Measurements from ENCODE around the gene MADCAM1. TPM values are rescaled to one million over a fixed set of nuclear protein-coding genes. Genes with fewer than 3 reads are reported as not detected.

The MADCAM1 gene
- total and polyA plus RNA-seq, 2 of the 8 experiments (the other 6 are each of a cell fraction or from before 2014, with no cell fraction given) = 2.3 to 3.0 TPM

- TF ChIP-seq, protein P1, sequence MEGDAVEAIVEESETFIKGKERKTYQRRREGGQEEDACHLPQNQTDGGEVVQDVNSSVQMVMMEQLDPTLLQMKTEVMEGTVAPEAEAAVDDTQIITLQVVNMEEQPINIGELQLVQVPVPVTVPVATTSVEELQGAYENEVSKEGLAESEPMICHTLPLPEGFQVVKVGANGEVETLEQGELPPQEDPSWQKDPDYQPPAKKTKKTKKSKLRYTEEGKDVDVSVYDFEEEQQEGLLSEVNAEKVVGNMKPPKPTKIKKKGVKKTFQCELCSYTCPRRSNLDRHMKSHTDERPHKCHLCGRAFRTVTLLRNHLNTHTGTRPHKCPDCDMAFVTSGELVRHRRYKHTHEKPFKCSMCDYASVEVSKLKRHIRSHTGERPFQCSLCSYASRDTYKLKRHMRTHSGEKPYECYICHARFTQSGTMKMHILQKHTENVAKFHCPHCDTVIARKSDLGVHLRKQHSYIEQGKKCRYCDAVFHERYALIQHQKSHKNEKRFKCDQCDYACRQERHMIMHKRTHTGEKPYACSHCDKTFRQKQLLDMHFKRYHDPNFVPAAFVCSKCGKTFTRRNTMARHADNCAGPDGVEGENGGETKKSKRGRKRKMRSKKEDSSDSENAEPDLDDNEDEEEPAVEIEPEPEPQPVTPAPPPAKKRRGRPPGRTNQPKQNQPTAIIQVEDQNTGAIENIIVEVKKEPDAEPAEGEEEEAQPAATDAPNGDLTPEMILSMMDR (IDR thresholded peaks at IDR 0.05; ENCODE audit: control extremely low read depth in 1 of 3, insufficient read depth in 1 of 3, low read depth in 1 of 3, low read length in 3 of 3) = peak in 1 of 3 experiments; percentile 9; a peak in 1 of 4 replicates
- no peak for TF ChIP-seq TEAD4 (IDR thresholded peaks at IDR 0.05; ENCODE audit: low read depth, low read length)
- no peak for TF ChIP-seq SIRT6 (IDR thresholded peaks at IDR 0.05; ENCODE audit: low read length)
- no peak for TF ChIP-seq JUN (IDR thresholded peaks at IDR 0.05; ENCODE audit: low read depth, low read length)
- peak; percentile 52 for TF ChIP-seq MAX (IDR thresholded peaks at IDR 0.05)
- no peak for TF ChIP-seq RXRA (IDR thresholded peaks at IDR 0.05; ENCODE audit: insufficient read depth, low read depth, low read length)
- no peak for TF ChIP-seq HDAC6 (IDR thresholded peaks at IDR 0.05; ENCODE audit: low read depth, low read length)
- TF ChIP-seq KDM1A (IDR thresholded peaks at IDR 0.05; ENCODE audit: borderline replicate concordance, low read length) = no peak
- TF ChIP-seq RBBP5 (IDR thresholded peaks at IDR 0.05; ENCODE audit: borderline replicate concordance, low read depth, low read length) = peak; percentile 77; the same call in 1 of the 2 replicates
- no peak; the same call in 1 of the 2 replicates for TF ChIP-seq EGR1 (IDR thresholded peaks at IDR 0.05; ENCODE audit: borderline replicate concordance, low read depth, low read length)
- no peak for TF ChIP-seq HDAC2 (IDR thresholded peaks at IDR 0.05; ENCODE audit: borderline replicate concordance in 1 of 2, low read depth in 2 of 2, low read length in 2 of 2)
- TF ChIP-seq NANOG (IDR thresholded peaks at IDR 0.05; ENCODE audit: insufficient read depth, low read depth, low read length, poor library complexity, severe bottlenecking) = no peak
- TF ChIP-seq EP300 (IDR thresholded peaks at IDR 0.05; ENCODE audit: borderline replicate concordance in 1 of 2, low read depth in 2 of 2, low read length in 2 of 2) = no peak
- no peak for TF ChIP-seq POLR2AphosphoS5 (IDR thresholded peaks at IDR 0.05; ENCODE audit: low read depth, low read length)
- TF ChIP-seq, protein P2, sequence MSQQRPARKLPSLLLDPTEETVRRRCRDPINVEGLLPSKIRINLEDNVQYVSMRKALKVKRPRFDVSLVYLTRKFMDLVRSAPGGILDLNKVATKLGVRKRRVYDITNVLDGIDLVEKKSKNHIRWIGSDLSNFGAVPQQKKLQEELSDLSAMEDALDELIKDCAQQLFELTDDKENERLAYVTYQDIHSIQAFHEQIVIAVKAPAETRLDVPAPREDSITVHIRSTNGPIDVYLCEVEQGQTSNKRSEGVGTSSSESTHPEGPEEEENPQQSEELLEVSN (IDR thresholded peaks at IDR 0.05) = 0 out of 2 replicates have a peak, but pooled peaks have one; percentile 9
- TF ChIP-seq RNF2 (IDR thresholded peaks at IDR 0.05; ENCODE audit: borderline replicate concordance, low read depth, low read length, missing control alignments, poor library complexity, severe bottlenecking) = no peak
- TF ChIP-seq GTF2F1 (IDR thresholded peaks at IDR 0.05; ENCODE audit: borderline replicate concordance, low read depth, low read length) = no peak
- peak; percentile 60 for TF ChIP-seq CREB1 (IDR thresholded peaks at IDR 0.05)
Measured at GRCh38 chr19:507286-508203, 11.3 kb downstream of the MADCAM1 start, which contains the start of gene TPGS1 (continued).
